ENCODE results near the gene FIBIN.

DNA sequence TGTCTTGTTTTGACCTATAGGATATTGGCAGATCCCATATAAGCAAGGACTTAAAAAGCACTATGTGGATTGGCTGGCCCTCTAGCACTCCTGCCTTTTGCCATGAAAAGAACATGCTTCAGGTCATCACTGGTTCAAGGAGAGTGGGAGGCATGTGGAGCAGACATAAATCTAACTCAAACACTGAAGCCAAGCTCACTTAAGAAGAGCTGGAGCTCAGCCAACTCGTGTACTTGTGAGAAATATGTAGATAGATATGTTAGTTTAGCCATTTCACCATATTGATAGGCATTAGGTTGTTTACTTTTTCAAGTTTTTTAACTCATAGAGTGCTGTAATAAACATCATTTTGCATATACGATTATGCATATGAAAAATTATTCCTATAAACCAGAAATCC, 26.8 kb downstream of the FIBIN start:
- TF ChIP-seq, protein P1, sequence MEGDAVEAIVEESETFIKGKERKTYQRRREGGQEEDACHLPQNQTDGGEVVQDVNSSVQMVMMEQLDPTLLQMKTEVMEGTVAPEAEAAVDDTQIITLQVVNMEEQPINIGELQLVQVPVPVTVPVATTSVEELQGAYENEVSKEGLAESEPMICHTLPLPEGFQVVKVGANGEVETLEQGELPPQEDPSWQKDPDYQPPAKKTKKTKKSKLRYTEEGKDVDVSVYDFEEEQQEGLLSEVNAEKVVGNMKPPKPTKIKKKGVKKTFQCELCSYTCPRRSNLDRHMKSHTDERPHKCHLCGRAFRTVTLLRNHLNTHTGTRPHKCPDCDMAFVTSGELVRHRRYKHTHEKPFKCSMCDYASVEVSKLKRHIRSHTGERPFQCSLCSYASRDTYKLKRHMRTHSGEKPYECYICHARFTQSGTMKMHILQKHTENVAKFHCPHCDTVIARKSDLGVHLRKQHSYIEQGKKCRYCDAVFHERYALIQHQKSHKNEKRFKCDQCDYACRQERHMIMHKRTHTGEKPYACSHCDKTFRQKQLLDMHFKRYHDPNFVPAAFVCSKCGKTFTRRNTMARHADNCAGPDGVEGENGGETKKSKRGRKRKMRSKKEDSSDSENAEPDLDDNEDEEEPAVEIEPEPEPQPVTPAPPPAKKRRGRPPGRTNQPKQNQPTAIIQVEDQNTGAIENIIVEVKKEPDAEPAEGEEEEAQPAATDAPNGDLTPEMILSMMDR (IDR thresholded peaks at IDR 0.05): no peak
- TF ChIP-seq POLR2A (IDR thresholded peaks at IDR 0.05): no peak

All from esophagus squamous epithelium (tissue), 4 donors.